ENCODE data around the gene GALNT1.
"Not testable (repeated sequence)": the region's sequence is repeated elsewhere in the genome, so short reads cannot be mapped to it uniquely, and the experiment has no call there.

The GALNT1 gene

GRCh38 chr18:35572644-35573043 is 8.9 kb upstream of the GALNT1 start:
- Histone ChIP-seq H3K4me1 (ENCODE audit: control insufficient read depth, low read length) (peaks cover 3% of the 10 kb centered on the region), H4K20me1 (ENCODE audit: control insufficient read depth, insufficient read depth, low read depth, low read length) (no peaks in the 10 kb centered on the region), H3K4me3 (ENCODE audit: low read length) (no peak overlapping the region), H3K9me3 (ENCODE audit: control insufficient read depth, insufficient read depth, low read length) (peaks cover 13% of the 10 kb centered on the region), H3K79me2 (ENCODE audit: control insufficient read depth, low read length) (no peaks in the 10 kb centered on the region), H3K27me3 (ENCODE audit: control insufficient read depth, low read length) (no peaks in the 10 kb centered on the region), H3K9me2 (replicated peaks; ENCODE audit: control insufficient read depth, low read length) (no peaks in the 10 kb centered on the region), H3K4me2 (ENCODE audit: low read length) (no peak overlapping the region), H3F3A (ENCODE audit: control insufficient read depth, insufficient read depth) (no peaks in the 10 kb centered on the region), H3K36me3 (ENCODE audit: control insufficient read depth, low read length) (no peaks in the 10 kb centered on the region), H3K27ac (ENCODE audit: low read depth, low read length) (no peak overlapping the region)
- TF ChIP-seq EZH2phosphoT487 (IDR thresholded peaks at IDR 0.05; ENCODE audit: borderline replicate concordance, low read length), result no peak
- TF ChIP-seq CTCF (IDR thresholded peaks at IDR 0.05; ENCODE audit: low read depth, low read length, poor library complexity, severe bottlenecking), result no peak

GRCh38 chr18:35573531-35573930 is 8.0 kb upstream of the GALNT1 start:
- no peak overlapping the region for H3K27ac ChIP-seq (ENCODE audit: low read depth, low read length)
- H3K9me2 ChIP-seq (replicated peaks; ENCODE audit: control insufficient read depth, low read length), result no peaks in the 10 kb centered on the region
- H3K4me3 ChIP-seq (ENCODE audit: low read length), result no peak overlapping the region
- H4K20me1 ChIP-seq (ENCODE audit: control insufficient read depth, insufficient read depth, low read depth, low read length), result no peaks in the 10 kb centered on the region
- H3K9me3 ChIP-seq (ENCODE audit: control insufficient read depth, insufficient read depth, low read length), result peaks cover 13% of the 10 kb centered on the region
- no peak overlapping the region for H3K4me2 ChIP-seq (ENCODE audit: low read length)
- no peaks in the 10 kb centered on the region for H3K79me2 ChIP-seq (ENCODE audit: control insufficient read depth, low read length)
- H3K36me3 ChIP-seq (ENCODE audit: control insufficient read depth, low read length), result no peaks in the 10 kb centered on the region
- no peaks in the 10 kb centered on the region for H3K27me3 ChIP-seq (ENCODE audit: control insufficient read depth, low read length)
- H3F3A ChIP-seq (ENCODE audit: control insufficient read depth, insufficient read depth), result no peaks in the 10 kb centered on the region
- H3K4me1 ChIP-seq (ENCODE audit: control insufficient read depth, low read length), result peaks cover 3% of the 10 kb centered on the region
- TF ChIP-seq EZH2phosphoT487 (IDR thresholded peaks at IDR 0.05; ENCODE audit: borderline replicate concordance, low read length) (no peak), CTCF (IDR thresholded peaks at IDR 0.05; ENCODE audit: low read depth, low read length, poor library complexity, severe bottlenecking) (no peak)

- H3K4me3 ChIP-seq (ENCODE audit: low read length); H3K79me2 ChIP-seq (ENCODE audit: control insufficient read depth, low read length); H3K27me3 ChIP-seq (ENCODE audit: control insufficient read depth, low read length); H3K4me2 ChIP-seq (ENCODE audit: low read length); H4K20me1 ChIP-seq (ENCODE audit: control insufficient read depth, insufficient read depth, low read depth, low read length); H3K9me2 ChIP-seq (replicated peaks; ENCODE audit: control insufficient read depth, low read length); H3K27ac ChIP-seq (ENCODE audit: low read depth, low read length); H3K36me3 ChIP-seq (ENCODE audit: control insufficient read depth, low read length); H3F3A ChIP-seq (ENCODE audit: control insufficient read depth, insufficient read depth); H3K4me1 ChIP-seq (ENCODE audit: control insufficient read depth, low read length): not testable (repeated sequence)
- H3K9me3 ChIP-seq (ENCODE audit: control insufficient read depth, insufficient read depth, low read length), result peaks cover 13% of the 10 kb centered on the region
Measured at GRCh38 chr18:35576240-35576845, 5.2 kb upstream of the GALNT1 start.

GRCh38 chr18:35577045-35577848 is 4.3 kb upstream of the GALNT1 start:
- Histone ChIP-seq H3K9me3 (ENCODE audit: control insufficient read depth, insufficient read depth, low read length) (peaks cover 13% of the 10 kb centered on the region), H3K27me3 (ENCODE audit: control insufficient read depth, low read length) (no peaks in the 10 kb centered on the region), H3K79me2 (ENCODE audit: control insufficient read depth, low read length) (peaks cover 5% of the 10 kb centered on the region), H3K4me2 (ENCODE audit: low read length) (no peak overlapping the region), H3K4me3 (ENCODE audit: low read length) (no peak overlapping the region), H3K9me2 (replicated peaks; ENCODE audit: control insufficient read depth, low read length) (no peaks in the 10 kb centered on the region), H4K20me1 (ENCODE audit: control insufficient read depth, insufficient read depth, low read depth, low read length) (no peaks in the 10 kb centered on the region), H3F3A (ENCODE audit: control insufficient read depth, insufficient read depth) (0 out of 2 replicates have a peak, but pooled peaks cover 2% of the 10 kb centered on the region), H3K4me1 (ENCODE audit: control insufficient read depth, low read length) (peaks cover 8% of the 10 kb centered on the region), H3K36me3 (ENCODE audit: control insufficient read depth, low read length) (peaks cover 3% of the 10 kb centered on the region; the same call in 1 of the 2 replicates), H3K27ac (ENCODE audit: low read depth, low read length) (no peak overlapping the region)
- TF ChIP-seq EZH2phosphoT487 (IDR thresholded peaks at IDR 0.05; ENCODE audit: borderline replicate concordance, low read length), result no peak
- no peak for TF ChIP-seq CTCF (IDR thresholded peaks at IDR 0.05; ENCODE audit: low read depth, low read length, poor library complexity, severe bottlenecking)
